Measurements from ENCODE around the gene TAF1C.

GRCh38 chr16:84227548-84227947, 40.7 kb upstream of the TAF1C start:
- TF ChIP-seq POLR2A (IDR thresholded peaks at IDR 0.05), result no peak
- TF ChIP-seq, protein P1, sequence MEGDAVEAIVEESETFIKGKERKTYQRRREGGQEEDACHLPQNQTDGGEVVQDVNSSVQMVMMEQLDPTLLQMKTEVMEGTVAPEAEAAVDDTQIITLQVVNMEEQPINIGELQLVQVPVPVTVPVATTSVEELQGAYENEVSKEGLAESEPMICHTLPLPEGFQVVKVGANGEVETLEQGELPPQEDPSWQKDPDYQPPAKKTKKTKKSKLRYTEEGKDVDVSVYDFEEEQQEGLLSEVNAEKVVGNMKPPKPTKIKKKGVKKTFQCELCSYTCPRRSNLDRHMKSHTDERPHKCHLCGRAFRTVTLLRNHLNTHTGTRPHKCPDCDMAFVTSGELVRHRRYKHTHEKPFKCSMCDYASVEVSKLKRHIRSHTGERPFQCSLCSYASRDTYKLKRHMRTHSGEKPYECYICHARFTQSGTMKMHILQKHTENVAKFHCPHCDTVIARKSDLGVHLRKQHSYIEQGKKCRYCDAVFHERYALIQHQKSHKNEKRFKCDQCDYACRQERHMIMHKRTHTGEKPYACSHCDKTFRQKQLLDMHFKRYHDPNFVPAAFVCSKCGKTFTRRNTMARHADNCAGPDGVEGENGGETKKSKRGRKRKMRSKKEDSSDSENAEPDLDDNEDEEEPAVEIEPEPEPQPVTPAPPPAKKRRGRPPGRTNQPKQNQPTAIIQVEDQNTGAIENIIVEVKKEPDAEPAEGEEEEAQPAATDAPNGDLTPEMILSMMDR (IDR thresholded peaks at IDR 0.05), result no peak
